RWPE1 (cell line): ENCODE measurements around the gene GRIN3B.

Experiments
- CTCF ChIA-PET: fragments of 350-600 bp; sonication (Branson Sonifier 250); formaldehyde crosslinking; extraction: SDS; loops from one replicate; lab custom pipeline; 2021; lab: Yijun Ruan, JAX
- POLR2A ChIA-PET: fragments of 400-600 bp; formaldehyde crosslinking; extraction: SDS; loops from one replicate; lab custom pipeline; 2020; ENCODE audit warnings: antibody characterized with exemption; ENCODE audit not compliant: low non-redundant PET; lab: Yijun Ruan, JAX
- DNase-seq: peaks from one replicate; pipeline ENCODE4 v3.0.0; 2012; ENCODE audit warnings: low spot score
- H3K27ac ChIP-seq: fragments of 450-650 bp; 2 replicates; pipeline ENCODE4 v1.5.1; 2017
- TF ChIP-seq, protein P1 (sequence below): fragments of 450-650 bp; conservative IDR thresholded peaks from 2 replicates; pipeline ENCODE4 v1.5.1; 2017; ENCODE audit warnings: low read depth, mild to moderate bottlenecking

Gene GRIN3B

DNA sequence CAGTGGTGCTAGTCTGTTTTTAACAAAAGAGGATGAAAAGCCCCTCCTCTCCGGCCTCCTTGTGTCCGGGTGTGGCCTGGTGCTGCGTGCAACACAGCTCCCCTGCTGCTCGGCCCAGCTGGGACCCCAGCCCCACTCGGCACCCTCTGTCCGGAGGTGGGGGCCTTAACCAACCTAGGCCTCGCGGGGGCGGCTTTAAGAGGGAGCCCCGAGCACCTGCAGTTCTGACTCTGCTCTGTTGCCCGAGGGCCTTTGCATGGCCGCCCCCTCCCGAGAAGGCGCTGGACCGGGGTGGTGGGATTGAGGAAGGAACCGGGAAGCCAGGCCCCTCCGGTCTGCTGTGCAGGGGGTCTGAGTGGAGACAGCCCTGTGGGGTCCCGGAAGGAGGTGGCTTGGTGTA is 5.7 kb upstream of the GRIN3B start:
- peak overlapping the region; percentile 51; the same call in 1 of the 2 replicates for H3K27ac ChIP-seq
- ChIA-PET CTCF (interaction anchor here (1.1 kb wide), 1 partner anchor 72 kb away, joined by 3 read pairs; no protein-coding TSS in a partner anchor), POLR2A (no interaction called here)
- DNase-seq, result no peak
- TF ChIP-seq, protein P1, sequence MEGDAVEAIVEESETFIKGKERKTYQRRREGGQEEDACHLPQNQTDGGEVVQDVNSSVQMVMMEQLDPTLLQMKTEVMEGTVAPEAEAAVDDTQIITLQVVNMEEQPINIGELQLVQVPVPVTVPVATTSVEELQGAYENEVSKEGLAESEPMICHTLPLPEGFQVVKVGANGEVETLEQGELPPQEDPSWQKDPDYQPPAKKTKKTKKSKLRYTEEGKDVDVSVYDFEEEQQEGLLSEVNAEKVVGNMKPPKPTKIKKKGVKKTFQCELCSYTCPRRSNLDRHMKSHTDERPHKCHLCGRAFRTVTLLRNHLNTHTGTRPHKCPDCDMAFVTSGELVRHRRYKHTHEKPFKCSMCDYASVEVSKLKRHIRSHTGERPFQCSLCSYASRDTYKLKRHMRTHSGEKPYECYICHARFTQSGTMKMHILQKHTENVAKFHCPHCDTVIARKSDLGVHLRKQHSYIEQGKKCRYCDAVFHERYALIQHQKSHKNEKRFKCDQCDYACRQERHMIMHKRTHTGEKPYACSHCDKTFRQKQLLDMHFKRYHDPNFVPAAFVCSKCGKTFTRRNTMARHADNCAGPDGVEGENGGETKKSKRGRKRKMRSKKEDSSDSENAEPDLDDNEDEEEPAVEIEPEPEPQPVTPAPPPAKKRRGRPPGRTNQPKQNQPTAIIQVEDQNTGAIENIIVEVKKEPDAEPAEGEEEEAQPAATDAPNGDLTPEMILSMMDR, result no peak

DNA sequence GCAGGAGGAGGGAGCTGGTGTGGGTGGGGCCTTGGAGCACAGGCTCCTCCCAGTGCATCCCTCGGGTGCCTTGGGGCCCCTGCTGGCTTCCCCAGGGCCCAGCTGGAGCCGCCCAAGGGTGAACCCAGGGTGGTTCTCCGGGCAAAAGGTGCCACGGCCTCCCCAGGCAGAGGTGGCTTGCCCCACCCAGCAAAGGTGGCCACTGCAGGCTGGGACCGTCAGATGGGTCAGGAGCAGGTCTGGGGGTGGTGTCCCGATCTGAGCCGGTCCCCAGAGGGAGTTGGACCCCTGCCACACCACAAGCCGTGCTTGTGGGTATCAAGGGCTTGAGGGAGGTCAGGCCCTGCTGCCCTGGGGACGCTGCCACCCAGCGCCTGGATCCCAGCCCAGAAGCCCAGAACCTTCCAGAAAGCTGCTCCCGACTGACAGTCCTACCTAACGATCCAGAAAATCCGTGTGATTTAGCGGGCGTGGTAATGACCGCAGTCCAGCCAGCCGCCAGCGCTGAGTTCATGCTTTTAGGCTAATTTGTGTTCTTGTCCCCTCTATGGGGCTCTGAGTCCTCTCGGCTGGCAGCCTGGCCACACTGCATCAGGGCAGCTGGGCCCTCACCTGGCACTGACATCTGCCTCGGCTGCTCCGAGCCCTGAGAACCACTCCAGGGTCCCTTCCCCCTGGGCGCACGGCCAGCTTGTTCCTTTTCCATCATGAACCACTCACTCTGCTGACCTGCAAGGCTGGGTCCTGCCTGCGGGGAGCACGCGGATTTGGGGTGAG is 5.0 kb upstream of the GRIN3B start:
- peak overlapping the region; percentile 51 for H3K27ac ChIP-seq
- TF ChIP-seq, protein P1, result no peak
- CTCF ChIA-PET, result interaction anchor here (0.6 to 1.6 kb wide), 4 partner anchors 25 to 198 kb away, joined by 3 to 4 read pairs (median 4); no protein-coding TSS in a partner anchor
- DNase-seq, result no peak
- POLR2A ChIA-PET, result no interaction called here

DNA sequence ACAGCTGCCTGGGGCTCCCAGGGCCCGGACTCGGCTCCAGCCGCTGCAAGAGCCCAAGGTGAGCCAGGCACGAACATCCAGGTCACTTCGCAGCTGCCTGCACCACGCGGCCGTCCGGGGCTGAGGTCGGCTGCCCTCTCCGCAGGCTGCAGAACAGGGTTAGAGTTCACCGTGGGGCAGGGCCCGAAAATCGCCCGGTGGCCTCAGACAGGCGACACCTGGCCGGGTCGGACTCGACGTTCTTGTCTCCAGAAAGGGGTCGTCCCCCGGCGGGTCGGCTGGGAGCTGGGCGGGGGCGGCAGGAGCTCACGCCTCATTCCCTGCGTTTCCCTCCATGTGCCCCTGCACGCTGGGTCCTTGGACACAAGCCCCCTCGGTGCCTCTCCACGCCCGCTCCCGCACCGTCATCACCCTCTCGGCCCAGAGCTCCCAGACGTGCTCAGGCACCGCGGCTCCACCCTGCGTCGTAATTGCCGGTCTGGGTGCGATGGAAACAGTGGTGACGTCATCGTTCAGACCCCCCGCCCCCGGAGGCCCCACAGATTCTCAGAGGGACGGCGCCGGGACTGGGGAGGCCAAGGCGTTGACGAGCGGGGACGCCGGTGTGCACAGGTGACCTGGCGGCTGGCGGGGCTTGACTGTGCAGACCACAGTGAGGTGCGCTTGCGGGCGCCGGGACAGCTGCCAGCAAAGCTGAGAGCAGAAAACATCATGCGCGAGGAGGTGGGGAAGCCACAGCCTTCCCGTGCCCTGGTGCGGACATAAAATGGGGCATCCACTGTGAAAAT is 4.0 kb upstream of the GRIN3B start:
- H3K27ac ChIP-seq, result peak overlapping the region; percentile 35
- peak; percentile 75 for DNase-seq
- POLR2A ChIA-PET, result no interaction called here
- CTCF ChIA-PET, result interaction anchor here (0.5 to 1.6 kb wide), 5 partner anchors 9 to 320 kb away, joined by 3 to 4 read pairs (median 3); no protein-coding TSS in a partner anchor
- TF ChIP-seq, protein P1, result no peak

DNA sequence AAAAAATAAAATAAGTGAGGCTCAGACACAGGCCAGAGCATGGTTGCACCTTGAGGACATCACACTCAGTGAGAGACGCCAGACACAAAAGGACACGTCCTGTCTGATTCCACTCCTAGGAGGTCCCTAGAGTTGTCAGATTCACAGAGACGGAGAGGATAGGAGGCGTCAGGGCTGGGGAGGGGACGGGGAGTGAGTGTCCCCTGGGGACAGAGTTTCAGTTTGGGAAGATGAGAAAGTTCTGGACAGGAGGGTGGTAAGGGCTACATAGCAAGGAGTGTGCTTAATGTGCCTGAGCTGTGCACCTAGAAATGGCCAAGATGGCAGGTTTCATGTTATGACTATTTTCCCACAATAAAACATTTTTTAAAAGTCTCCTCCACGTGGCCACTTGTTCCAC is 2.2 kb upstream of the GRIN3B start:
- POLR2A ChIA-PET, result interaction anchor here (0.5 to 0.6 kb wide), 2 partner anchors 79 to 495 kb away, joined by 3 to 5 read pairs; no protein-coding TSS in a partner anchor
- CTCF ChIA-PET, result no interaction called here
- TF ChIP-seq, protein P1, result no peak
- DNase-seq, result no peak
- H3K27ac ChIP-seq, result no peak overlapping the region

DNA sequence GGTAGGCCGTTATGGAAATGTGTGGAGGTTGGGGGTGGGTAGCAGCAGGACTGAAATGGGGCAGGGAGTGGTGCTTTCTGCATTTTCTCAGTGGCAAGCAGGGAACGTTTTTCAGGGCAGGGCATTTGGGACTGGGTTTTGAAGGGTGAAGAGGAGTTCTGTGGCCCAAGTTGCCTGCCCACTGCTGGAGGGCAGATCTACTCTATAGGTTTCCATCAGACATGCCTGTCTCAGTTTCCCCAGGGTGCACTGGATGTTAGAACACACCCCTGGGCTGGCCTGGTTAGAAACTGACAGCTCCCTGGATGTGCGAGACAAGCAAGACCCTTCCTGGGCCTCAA is 870 bp upstream of the GRIN3B start:
- ChIA-PET POLR2A (no interaction called here), CTCF (no interaction called here)
- TF ChIP-seq, protein P1, result no peak
- DNase-seq, result no peak
- H3K27ac ChIP-seq, result no peak overlapping the region
